Measurements from ENCODE around the gene ATP8A2. TPM values are rescaled to one million over a fixed set of nuclear protein-coding genes. Genes with fewer than 3 reads are reported as not detected.

The ATP8A2 gene
- total and polyA plus RNA-seq, 2 of the 8 experiments (the other 6 are each of a cell fraction or from before 2014, with no cell fraction given) = 2.4 to 8.3 TPM

DNA sequence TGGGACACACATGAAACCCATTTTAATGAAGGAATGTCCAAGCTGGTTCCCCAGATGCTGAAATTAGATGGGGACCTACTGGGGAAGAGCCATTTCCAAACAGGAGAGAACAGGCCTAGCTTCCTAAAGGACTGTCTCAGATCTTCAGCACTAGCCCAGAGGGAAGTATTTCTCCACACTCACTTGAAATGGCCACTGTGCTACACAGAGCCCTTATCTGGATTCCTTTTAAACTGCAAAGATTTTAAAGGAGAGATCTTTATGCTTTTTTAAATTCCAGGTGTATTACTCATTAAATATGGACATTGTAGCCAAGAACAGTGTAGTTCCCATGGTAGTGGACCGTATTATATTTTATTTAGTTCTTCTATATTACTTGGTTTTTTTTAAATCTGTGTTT is 424.7 kb downstream of the ATP8A2 start:
- H3K9me3 ChIP-seq (ENCODE audit: insufficient read depth in 2 of 2, low read depth in 1 of 2, low read length in 1 of 2) = no peaks in the 10 kb centered on the region
- no peaks in the 10 kb centered on the region; the same call in 1 of the 2 replicates for H3K23me2 ChIP-seq (ENCODE audit: low read depth, low read length)
- ChIA-PET POLR2A (ENCODE audit: partially characterized antibody) (no interaction called here), CTCF (ENCODE audit: partially characterized antibody) (no interaction called here)
- 88% methylated on average over 1 of the region's 1 CpG; no CpG with 5 or more reads in 1 of the 2 experiments for WGBS, 2 experiments (ENCODE audit: extremely low coverage in 1 of 2, insufficient coverage in 1 of 2, insufficient read length in 1 of 2, insufficient replicate concordance in 2 of 2, low coverage in 1 of 2, low lambda C conversion rate in 2 of 2, missing lambda C conversion rate in 1 of 2)
- no peaks in the 10 kb centered on the region for H3K27me3 ChIP-seq (replicated peaks in 1 of 4; ENCODE audit: control insufficient read depth in 3 of 4, extremely low read depth in 1 of 4, insufficient read depth in 3 of 4, low read length in 3 of 4)
- H2BK12ac ChIP-seq (ENCODE audit: low read depth, low read length) = no peak overlapping the region
- no peak overlapping the region for H2BK120ac ChIP-seq (replicated peaks; ENCODE audit: low read depth, low read length)
- H2AK5ac ChIP-seq (ENCODE audit: low read depth, low read length) = no peak overlapping the region
- no peaks in the 10 kb centered on the region for H4K20me1 ChIP-seq (replicated peaks in 1 of 2; ENCODE audit: control insufficient read depth in 1 of 2, insufficient read depth in 2 of 2, low read length in 2 of 2)
- no peak overlapping the region for H3K27ac ChIP-seq (ENCODE audit: low read depth, low read length)
- DNase-seq (ENCODE audit: low read depth in 1 of 2, low spot score in 2 of 2) (no peak), FAIRE-seq (no peak)
- no peak overlapping the region for H4K8ac ChIP-seq (ENCODE audit: extremely low read depth, insufficient read depth, low read length)
- no peak overlapping the region for H3K56ac ChIP-seq (replicated peaks; ENCODE audit: insufficient read length, low read depth, low read length)
- no peak overlapping the region for H2BK20ac ChIP-seq (ENCODE audit: low read length)
- no peak overlapping the region for H4K5ac ChIP-seq (ENCODE audit: insufficient read length, low read depth, low read length)
- H3K14ac ChIP-seq (ENCODE audit: insufficient read length) = no peak overlapping the region
- H3K23ac ChIP-seq (ENCODE audit: insufficient read length) = no peak overlapping the region
- H3K4ac ChIP-seq (replicated peaks; ENCODE audit: insufficient read length, low read depth, low read length) = no peak overlapping the region
- TF ChIP-seq KDM1A (IDR thresholded peaks at IDR 0.05; ENCODE audit: borderline replicate concordance, low read length) = no peak
- no peak for TF ChIP-seq POLR2A (IDR thresholded peaks at IDR 0.05; ENCODE audit: control extremely low read depth in 1 of 2, low read depth in 2 of 2, low read length in 2 of 2)
- no peak for TF ChIP-seq YY1 (IDR thresholded peaks at IDR 0.05; ENCODE audit: low read depth, low read length)
- no peak for TF ChIP-seq CEBPB (IDR thresholded peaks at IDR 0.05; ENCODE audit: low read depth, low read length)
- no peak for TF ChIP-seq SUZ12 (IDR thresholded peaks at IDR 0.05; ENCODE audit: low read length)
- no peak for TF ChIP-seq EGR1 (IDR thresholded peaks at IDR 0.05; ENCODE audit: borderline replicate concordance, low read depth, low read length)
- TF ChIP-seq, protein P1, sequence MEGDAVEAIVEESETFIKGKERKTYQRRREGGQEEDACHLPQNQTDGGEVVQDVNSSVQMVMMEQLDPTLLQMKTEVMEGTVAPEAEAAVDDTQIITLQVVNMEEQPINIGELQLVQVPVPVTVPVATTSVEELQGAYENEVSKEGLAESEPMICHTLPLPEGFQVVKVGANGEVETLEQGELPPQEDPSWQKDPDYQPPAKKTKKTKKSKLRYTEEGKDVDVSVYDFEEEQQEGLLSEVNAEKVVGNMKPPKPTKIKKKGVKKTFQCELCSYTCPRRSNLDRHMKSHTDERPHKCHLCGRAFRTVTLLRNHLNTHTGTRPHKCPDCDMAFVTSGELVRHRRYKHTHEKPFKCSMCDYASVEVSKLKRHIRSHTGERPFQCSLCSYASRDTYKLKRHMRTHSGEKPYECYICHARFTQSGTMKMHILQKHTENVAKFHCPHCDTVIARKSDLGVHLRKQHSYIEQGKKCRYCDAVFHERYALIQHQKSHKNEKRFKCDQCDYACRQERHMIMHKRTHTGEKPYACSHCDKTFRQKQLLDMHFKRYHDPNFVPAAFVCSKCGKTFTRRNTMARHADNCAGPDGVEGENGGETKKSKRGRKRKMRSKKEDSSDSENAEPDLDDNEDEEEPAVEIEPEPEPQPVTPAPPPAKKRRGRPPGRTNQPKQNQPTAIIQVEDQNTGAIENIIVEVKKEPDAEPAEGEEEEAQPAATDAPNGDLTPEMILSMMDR (IDR thresholded peaks at IDR 0.05; ENCODE audit: control extremely low read depth in 1 of 3, insufficient read depth in 1 of 3, low read depth in 1 of 3, low read length in 3 of 3) = no peak
- TF ChIP-seq ASH2L (IDR thresholded peaks at IDR 0.05; ENCODE audit: low read length) = no peak
- no peak for TF ChIP-seq KDM4A (IDR thresholded peaks at IDR 0.05; ENCODE audit: low read depth, low read length, severe bottlenecking)
- TF ChIP-seq SP1 (IDR thresholded peaks at IDR 0.05; ENCODE audit: low read depth, low read length) = no peak
- no peak overlapping the region for H3K18ac ChIP-seq (ENCODE audit: extremely low read depth, low read length)
- H2BK5ac ChIP-seq (ENCODE audit: low read depth, low read length) = no peak overlapping the region
- no peak overlapping the region for H2BK15ac ChIP-seq (ENCODE audit: low read length)
- H4K91ac ChIP-seq (replicated peaks; ENCODE audit: insufficient read length, low read length) = no peak overlapping the region
- no peaks in the 10 kb centered on the region; a peak in 1 of 7 replicates for H3K4me1 ChIP-seq (replicated peaks in 1 of 4; ENCODE audit: control insufficient read depth in 3 of 4, insufficient read depth in 4 of 4, low read length in 3 of 4)
- no peaks in the 10 kb centered on the region for H3K79me1 ChIP-seq (ENCODE audit: low read depth, low read length)
- H3K79me2 ChIP-seq (ENCODE audit: control insufficient read depth in 1 of 2, insufficient read depth in 2 of 2, low read length in 2 of 2) = no peaks in the 10 kb centered on the region
- H3K4me3 ChIP-seq (ENCODE audit: extremely low read depth in 1 of 4, insufficient read depth in 2 of 4, low read depth in 3 of 4, low read length in 4 of 4) = no peak overlapping the region
- H3K9ac ChIP-seq (replicated peaks in 1 of 4; ENCODE audit: extremely low read depth in 1 of 4, low read depth in 3 of 4, low read length in 3 of 4) = no peak overlapping the region
- no peaks in the 10 kb centered on the region for H3K36me3 ChIP-seq (ENCODE audit: control insufficient read depth in 2 of 4, insufficient read depth in 4 of 4, low read length in 3 of 4)
- no peak overlapping the region for H3K4me2 ChIP-seq (ENCODE audit: insufficient read depth in 1 of 2, low read depth in 2 of 2, low read length in 2 of 2)
- no peak overlapping the region for H2AFZ ChIP-seq (ENCODE audit: low read length)

All from H1 (cell line).